ENCODE measurements around the gene KAT2A.

Gene KAT2A

GRCh38 chr17:42120770-42121769 is at the start of gene KAT2A:
Gene KAT2A (minus strand): TSS chr17:42121367. CDS start chr17:42121304, 63 bp downstream.
- no peak for TF ChIP-seq CTCF (conservative IDR thresholded peaks at IDR 0.05; ENCODE audit: low read depth, low read length)
- H3K4me3 ChIP-seq (ENCODE audit: low read depth, low read length), result peak within 1 kb of the TSS; percentile 66
- DNase-seq (ENCODE audit: low read depth), result peak; percentile 82

- TF ChIP-seq CTCF (conservative IDR thresholded peaks at IDR 0.05; ENCODE audit: low read depth, low read length), result no peak
Observed at GRCh38 chr17:42169351-42169750, 48.2 kb upstream of the KAT2A start.

GRCh38 chr17:42167807-42168206 is 46.6 kb upstream of the KAT2A start:
- no peak overlapping the region for H3K4me3 ChIP-seq (ENCODE audit: low read depth, low read length)

More at GRCh38 chr17:42169351-42169750, 48.2 kb upstream of the KAT2A start:
- no peak for DNase-seq (ENCODE audit: low read depth)
- no peak overlapping the region for H3K4me3 ChIP-seq (ENCODE audit: low read depth, low read length)

GRCh38 chr17:42166196-42166763 is 45.1 kb upstream of the KAT2A start:
- no peak for TF ChIP-seq CTCF (conservative IDR thresholded peaks at IDR 0.05; ENCODE audit: low read depth, low read length)
- no peak overlapping the region for H3K4me3 ChIP-seq (ENCODE audit: low read depth, low read length)
- no peak for DNase-seq (ENCODE audit: low read depth)

More at GRCh38 chr17:42167807-42168206, 46.6 kb upstream of the KAT2A start:
- DNase-seq (ENCODE audit: low read depth), result no peak
- TF ChIP-seq CTCF (conservative IDR thresholded peaks at IDR 0.05; ENCODE audit: low read depth, low read length), result no peak

GRCh38 chr17:42165751-42166150 is 44.6 kb upstream of the KAT2A start:
- DNase-seq (ENCODE audit: low read depth), result no peak
- TF ChIP-seq CTCF (conservative IDR thresholded peaks at IDR 0.05; ENCODE audit: low read depth, low read length), result no peak
- no peak overlapping the region for H3K4me3 ChIP-seq (ENCODE audit: low read depth, low read length)

GRCh38 chr17:42163696-42164407 is 42.7 kb upstream of the KAT2A start:
- TF ChIP-seq CTCF (conservative IDR thresholded peaks at IDR 0.05; ENCODE audit: low read depth, low read length), result no peak
- no peak for DNase-seq (ENCODE audit: low read depth)
- H3K4me3 ChIP-seq (ENCODE audit: low read depth, low read length), result no peak overlapping the region

Measured in choroid plexus epithelial cell (primary cell).